Transverse colon (tissue), 4 donors: ENCODE data around the gene CHAT.

Source experiments
- POLR2AphosphoS5 ChIP-seq, 3 donors: sonication (generic); formaldehyde crosslinking; IDR thresholded peaks; one replicate each; pipeline ENCODE4 v1.6.1; 2016; ENCODE audit warnings: antibody characterized with exemption in 3 of 3
- TF ChIP-seq, protein P1 (sequence below), 5 experiments: fragments of 200-600 bp in 3 of 5; fragments of 450-650 bp in 2 of 5; sonication (generic) in 3 of 5; IDR thresholded peaks; 1 replicate in 2 of 5; 2 replicates in 3 of 5; pipeline ENCODE4 v1.5.1; 2016 to 2017; ENCODE audit warnings: antibody characterized with exemption in 5 of 5, inconsistent platforms in 3 of 5, mild to moderate bottlenecking in 2 of 5, moderate library complexity in 1 of 5

DNA sequence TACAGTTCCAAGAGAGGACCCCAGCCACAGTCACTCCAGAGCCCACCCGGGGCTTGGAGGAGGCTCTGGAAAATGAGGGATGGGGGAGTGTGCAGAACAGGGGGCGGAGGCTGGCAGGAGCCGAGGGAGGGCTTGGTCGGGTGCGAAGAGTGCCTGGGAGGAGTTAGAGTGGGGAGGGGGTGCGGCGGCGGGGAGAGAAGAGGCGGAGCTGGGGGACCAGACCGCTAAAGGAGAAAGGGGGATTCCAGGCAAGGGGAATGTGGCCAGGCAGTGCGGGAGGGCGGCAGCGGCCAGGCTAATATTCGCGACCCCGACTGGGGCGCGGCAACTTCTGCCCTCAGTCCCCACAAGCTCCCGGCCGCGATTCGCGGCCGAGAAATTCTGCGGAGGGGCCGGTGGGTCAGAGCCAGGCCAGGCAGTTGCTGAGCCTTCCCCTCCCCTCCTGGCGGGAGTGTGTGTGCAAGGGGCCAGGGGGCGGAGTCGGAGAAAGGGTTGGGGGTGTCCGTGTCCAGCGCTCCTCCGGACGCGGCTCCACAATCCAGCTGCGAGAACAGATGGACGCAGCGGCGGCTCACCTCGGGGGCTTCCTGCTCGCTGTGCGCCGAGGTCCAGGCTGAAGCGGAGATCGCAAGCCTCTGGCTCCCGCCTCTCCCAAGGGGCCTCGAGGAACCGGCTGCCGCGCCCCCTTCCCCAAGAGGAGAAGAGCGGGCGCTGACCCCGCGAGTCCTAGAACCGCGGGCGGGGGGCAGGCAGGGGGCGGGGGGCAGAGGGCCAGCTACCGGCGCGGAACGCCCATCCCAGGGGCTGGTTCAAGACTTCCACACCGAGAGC lies 4.3 kb upstream of the CHAT start:
- TF ChIP-seq, protein P1, sequence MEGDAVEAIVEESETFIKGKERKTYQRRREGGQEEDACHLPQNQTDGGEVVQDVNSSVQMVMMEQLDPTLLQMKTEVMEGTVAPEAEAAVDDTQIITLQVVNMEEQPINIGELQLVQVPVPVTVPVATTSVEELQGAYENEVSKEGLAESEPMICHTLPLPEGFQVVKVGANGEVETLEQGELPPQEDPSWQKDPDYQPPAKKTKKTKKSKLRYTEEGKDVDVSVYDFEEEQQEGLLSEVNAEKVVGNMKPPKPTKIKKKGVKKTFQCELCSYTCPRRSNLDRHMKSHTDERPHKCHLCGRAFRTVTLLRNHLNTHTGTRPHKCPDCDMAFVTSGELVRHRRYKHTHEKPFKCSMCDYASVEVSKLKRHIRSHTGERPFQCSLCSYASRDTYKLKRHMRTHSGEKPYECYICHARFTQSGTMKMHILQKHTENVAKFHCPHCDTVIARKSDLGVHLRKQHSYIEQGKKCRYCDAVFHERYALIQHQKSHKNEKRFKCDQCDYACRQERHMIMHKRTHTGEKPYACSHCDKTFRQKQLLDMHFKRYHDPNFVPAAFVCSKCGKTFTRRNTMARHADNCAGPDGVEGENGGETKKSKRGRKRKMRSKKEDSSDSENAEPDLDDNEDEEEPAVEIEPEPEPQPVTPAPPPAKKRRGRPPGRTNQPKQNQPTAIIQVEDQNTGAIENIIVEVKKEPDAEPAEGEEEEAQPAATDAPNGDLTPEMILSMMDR (IDR thresholded peaks at IDR 0.05), result no peak
- no peak for TF ChIP-seq POLR2AphosphoS5 (IDR thresholded peaks at IDR 0.05)
